Testis (tissue), 3 donors: ENCODE measurements around the gene ANKRD49. TPM values are rescaled to one million over a fixed set of nuclear protein-coding genes. Genes with fewer than 3 reads are reported as not detected.

ENCODE experiments used
- DNase-seq: peaks from one replicate; pipeline ENCODE4 v3.0.0-alpha.2; 2019
- H3K27ac ChIP-seq, 2 donors: fragments of 200-600 bp; sonication (generic); one replicate each; pipeline ENCODE4 v1.5.1; 2019
- H3K27me3 ChIP-seq: fragments of 200-600 bp; sonication (generic); one replicate; pipeline ENCODE4 v1.5.1; 2019
- H3K36me3 ChIP-seq: fragments of 200-600 bp; sonication (generic); one replicate; pipeline ENCODE4 v1.5.1; 2017; ENCODE audit warnings: low read depth; ENCODE audit errors: missing control alignments
- H3K4me1 ChIP-seq: fragments of 200-600 bp; sonication (generic); one replicate; pipeline ENCODE4 v1.5.1; 2019
- H3K4me3 ChIP-seq, 2 donors: fragments of 200-600 bp; sonication (generic); one replicate each; pipeline ENCODE4 v1.5.1; 2017 to 2019
- H3K9me3 ChIP-seq: fragments of 200-600 bp; sonication (generic); one replicate; pipeline ENCODE4 v1.5.1; 2017
- POLR2A ChIP-seq: fragments of 450-650 bp; IDR thresholded peaks from one replicate; pipeline ENCODE4 v1.6.1; 2017; ENCODE audit warnings: antibody characterized with exemption, mild to moderate bottlenecking, moderate library complexity
- WGBS, 2 donors: methylation state at CpG; one replicate each; pipeline ENCODE4 v1.1.5; 2018; 5-methylcytosine and 5-hydroxymethylcytosine counted together
- intact Hi-C: fragments of 100-400 bp; cut with DNase I; formaldehyde crosslinking; loops from one replicate; pipeline ENCODE4 v1.15.1; 2023; ENCODE audit warnings: low total_unique reads
- polyA plus RNA-seq: library from polyadenylated mRNA; stranded (reverse); fragments of 350-450 nt; fragmentation: Illumina TruSeq; extraction: RNeasy Lipid Tissue Mini Kit (QIAGEN cat#74804); gene quantifications from one replicate; pipeline ENCODE4 v1.2.3, GENCODE V29; 2014; ENCODE audit warnings: low read depth, low replicate concordance; ENCODE audit not compliant: insufficient read depth
- total RNA-seq, 2 donors: library from RNA; depleted of rRNA; stranded (reverse); fragments of >200 nt; gene quantifications; one replicate each; pipeline ENCODE4 v1.2.3, GENCODE V29; 2016
- TF ChIP-seq, protein P1 (sequence below), 3 experiments: fragments of 450-650 bp in 2 of 3; fragments of 200-600 bp in 1 of 3; sonication (generic) in 1 of 3; IDR thresholded peaks; one replicate each; pipeline ENCODE4 v1.5.1; 2016 to 2019; ENCODE audit warnings: antibody characterized with exemption in 3 of 3, mild to moderate bottlenecking in 2 of 3, moderate library complexity in 1 of 3

Gene ANKRD49
- total and polyA plus RNA-seq, 3 donors from 2014 or later, result 11.3 to 14.8 (median 13.4) TPM

DNA sequence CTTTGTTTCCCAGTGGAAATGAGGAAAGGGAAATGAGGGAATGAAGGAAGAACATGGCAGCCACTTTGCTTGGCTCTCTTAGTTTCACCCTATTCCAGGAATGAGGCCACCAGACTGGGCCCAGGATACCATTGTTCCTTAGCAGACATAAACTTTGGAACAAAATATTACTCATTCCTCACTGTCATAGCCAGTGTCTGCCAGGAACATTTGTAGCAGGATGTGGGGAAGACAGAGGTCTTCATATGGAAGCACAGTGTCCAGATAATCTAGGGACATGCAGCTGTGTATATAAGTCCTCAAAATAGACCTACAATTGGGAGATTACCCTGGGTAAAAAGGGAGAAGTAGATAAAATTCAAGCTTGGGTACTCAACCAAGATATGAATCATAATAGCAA lies 34.8 kb downstream of the ANKRD49 start:
- no peak for TF ChIP-seq POLR2A
- TF ChIP-seq, protein P1, sequence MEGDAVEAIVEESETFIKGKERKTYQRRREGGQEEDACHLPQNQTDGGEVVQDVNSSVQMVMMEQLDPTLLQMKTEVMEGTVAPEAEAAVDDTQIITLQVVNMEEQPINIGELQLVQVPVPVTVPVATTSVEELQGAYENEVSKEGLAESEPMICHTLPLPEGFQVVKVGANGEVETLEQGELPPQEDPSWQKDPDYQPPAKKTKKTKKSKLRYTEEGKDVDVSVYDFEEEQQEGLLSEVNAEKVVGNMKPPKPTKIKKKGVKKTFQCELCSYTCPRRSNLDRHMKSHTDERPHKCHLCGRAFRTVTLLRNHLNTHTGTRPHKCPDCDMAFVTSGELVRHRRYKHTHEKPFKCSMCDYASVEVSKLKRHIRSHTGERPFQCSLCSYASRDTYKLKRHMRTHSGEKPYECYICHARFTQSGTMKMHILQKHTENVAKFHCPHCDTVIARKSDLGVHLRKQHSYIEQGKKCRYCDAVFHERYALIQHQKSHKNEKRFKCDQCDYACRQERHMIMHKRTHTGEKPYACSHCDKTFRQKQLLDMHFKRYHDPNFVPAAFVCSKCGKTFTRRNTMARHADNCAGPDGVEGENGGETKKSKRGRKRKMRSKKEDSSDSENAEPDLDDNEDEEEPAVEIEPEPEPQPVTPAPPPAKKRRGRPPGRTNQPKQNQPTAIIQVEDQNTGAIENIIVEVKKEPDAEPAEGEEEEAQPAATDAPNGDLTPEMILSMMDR (IDR thresholded peaks at IDR 0.05), result no peak
- Histone ChIP-seq H3K27ac (no peak overlapping the region), H3K9me3 (no peaks in the 10 kb centered on the region), H3K4me1 (no peaks in the 10 kb centered on the region), H3K36me3 (no peaks in the 10 kb centered on the region), H3K4me3 (no peak overlapping the region), H3K27me3 (no peaks in the 10 kb centered on the region)
- intact Hi-C loops, result no loop called here
- no peak for DNase-seq

DNA sequence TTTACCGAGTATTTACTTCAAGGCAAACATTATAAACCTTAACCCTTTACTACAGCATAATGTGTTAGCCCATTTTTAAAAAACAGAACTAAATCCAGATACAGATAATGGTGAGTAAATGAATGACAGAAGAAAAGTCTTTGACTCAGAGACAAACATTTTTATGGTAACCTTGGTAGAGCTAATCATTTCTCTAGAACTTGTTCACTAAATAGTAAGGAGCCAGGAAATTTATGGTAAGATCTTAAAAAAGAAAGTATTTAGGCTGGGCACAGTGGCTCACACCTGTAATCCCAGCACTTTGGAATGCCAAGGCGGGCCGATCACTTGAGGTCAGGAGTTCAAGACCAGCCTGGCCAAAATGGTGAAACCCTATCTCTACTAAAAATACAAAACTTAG lies 38.4 kb downstream of the ANKRD49 start:
- Histone ChIP-seq H3K27ac (no peak overlapping the region), H3K36me3 (no peaks in the 10 kb centered on the region), H3K4me1 (no peaks in the 10 kb centered on the region), H3K9me3 (no peaks in the 10 kb centered on the region), H3K4me3 (no peak overlapping the region), H3K27me3 (no peaks in the 10 kb centered on the region)
- no peak for DNase-seq
- TF ChIP-seq, protein P1 (IDR thresholded peaks at IDR 0.05), result no peak
- TF ChIP-seq POLR2A, result no peak
- 90 to 98% methylated on average over 3 of the region's 3 CpGs for WGBS, 2 donors
- intact Hi-C loops, result no loop called here

DNA sequence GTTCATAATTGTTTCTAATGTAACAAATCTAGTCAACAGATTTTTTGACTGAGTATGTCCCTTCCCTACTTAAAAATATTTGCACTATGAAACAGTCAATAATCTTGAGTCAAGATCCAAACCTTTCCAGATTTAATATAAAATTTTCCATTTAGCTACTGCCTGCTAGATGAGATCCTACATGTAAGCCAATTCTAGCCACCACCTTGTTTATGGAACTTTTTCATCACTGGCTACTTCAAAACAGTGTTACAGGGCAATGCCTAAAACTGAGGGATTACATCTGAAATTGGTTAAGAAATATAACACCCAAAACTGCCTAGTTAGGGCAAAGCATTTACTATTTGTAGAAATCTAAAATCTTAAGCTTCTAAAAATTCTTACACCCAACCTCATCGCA lies 39.4 kb downstream of the ANKRD49 start:
- intact Hi-C loops, result no loop called here
- Histone ChIP-seq H3K27ac (no peak overlapping the region), H3K4me3 (no peak overlapping the region), H3K4me1 (no peaks in the 10 kb centered on the region), H3K9me3 (no peaks in the 10 kb centered on the region), H3K36me3 (no peaks in the 10 kb centered on the region), H3K27me3 (no peaks in the 10 kb centered on the region)
- no peak for DNase-seq
- TF ChIP-seq POLR2A, result no peak
- TF ChIP-seq, protein P1 (IDR thresholded peaks at IDR 0.05), result no peak
- 89 to 90% methylated on average over 1 of the region's 1 CpG for WGBS, 2 donors

DNA sequence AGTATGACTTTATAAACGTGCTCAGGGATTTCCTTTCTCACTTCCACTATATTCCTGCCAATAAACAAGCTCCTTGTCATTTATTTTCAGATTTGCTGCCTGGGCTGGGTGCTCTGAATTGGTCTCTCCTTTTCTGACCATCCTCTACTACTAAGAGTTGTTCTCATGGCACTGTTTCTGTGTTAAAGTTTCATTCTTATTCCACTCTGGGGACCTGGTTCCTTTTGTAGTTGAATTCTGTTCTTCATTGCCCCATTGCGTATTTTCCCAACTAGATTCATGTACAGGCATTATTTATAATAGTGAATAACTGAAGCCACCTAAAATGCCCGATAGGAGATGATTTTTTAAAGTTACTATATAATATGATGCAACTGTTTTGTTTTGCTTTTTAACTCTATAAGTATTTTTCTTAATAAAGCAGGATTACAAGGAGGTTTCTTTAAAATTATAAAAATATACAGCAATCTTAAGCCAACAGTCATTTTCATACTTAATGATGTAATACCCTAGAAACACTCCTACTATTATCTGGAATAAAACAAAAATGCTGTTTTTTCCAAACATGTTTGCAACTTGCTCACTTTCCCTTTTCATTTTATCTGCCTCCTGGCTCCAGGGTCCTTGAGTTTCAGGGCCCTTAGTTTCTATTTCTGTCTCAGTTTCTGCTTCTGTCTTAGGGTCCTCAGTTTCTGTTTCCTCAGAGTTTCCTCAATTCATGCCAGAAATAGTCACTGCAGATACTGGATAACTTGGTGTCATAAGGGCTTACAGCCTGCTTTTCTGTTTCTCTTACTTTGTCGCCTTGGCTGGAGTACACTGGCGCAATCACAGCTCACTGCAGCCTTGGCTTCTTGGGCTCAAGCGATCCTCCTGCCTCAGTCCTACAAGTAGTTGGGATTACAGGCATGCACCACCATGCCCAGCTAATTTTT lies 40.2 kb downstream of the ANKRD49 start:
- peak overlapping the region in 1 of 2 donors; percentile 23 for H3K4me3 ChIP-seq
- no peaks in the 10 kb centered on the region for H3K36me3 ChIP-seq
- no peak overlapping the region for H3K27ac ChIP-seq
- TF ChIP-seq POLR2A, result no peak
- TF ChIP-seq, protein P1 (IDR thresholded peaks at IDR 0.05), result no peak
- WGBS, 2 donors, result 47 to 49% methylated on average over 6 of the region's 6 CpGs
- no peak for DNase-seq
- no peaks in the 10 kb centered on the region for H3K4me1 ChIP-seq
- intact Hi-C loops, result no loop called here
- H3K27me3 ChIP-seq, result no peaks in the 10 kb centered on the region
- no peaks in the 10 kb centered on the region for H3K9me3 ChIP-seq

DNA sequence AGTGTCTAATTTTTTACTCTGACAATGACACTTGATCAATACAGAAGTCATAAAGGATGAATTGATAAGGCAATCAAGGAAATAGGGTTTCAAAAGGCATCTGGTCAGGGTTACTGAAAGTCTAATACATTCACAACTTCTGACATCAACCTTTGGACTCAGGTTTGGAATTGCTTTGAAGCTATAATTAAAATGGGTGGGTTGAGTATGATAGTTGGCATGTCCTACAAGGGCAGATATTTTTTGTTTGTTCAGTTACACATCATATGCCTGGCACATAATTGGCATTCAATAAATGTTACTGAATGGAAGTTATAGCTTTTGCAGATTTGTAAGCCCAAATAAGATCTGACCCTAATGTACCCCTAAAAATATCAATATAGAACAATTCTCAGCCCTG lies 42.6 kb downstream of the ANKRD49 start:
- H3K9me3 ChIP-seq, result no peaks in the 10 kb centered on the region
- H3K27me3 ChIP-seq, result no peaks in the 10 kb centered on the region
- no peak for DNase-seq
- H3K4me3 ChIP-seq, result no peak overlapping the region
- H3K4me1 ChIP-seq, result no peaks in the 10 kb centered on the region
- H3K36me3 ChIP-seq, result no peaks in the 10 kb centered on the region
- TF ChIP-seq POLR2A, result no peak
- TF ChIP-seq, protein P1 (IDR thresholded peaks at IDR 0.05), result no peak
- intact Hi-C loops, result no loop called here
- H3K27ac ChIP-seq, result no peak overlapping the region
